Neural progenitor cell (in vitro differentiated cells): ENCODE measurements around the gene PCNX3. TPM values are rescaled to one million over a fixed set of nuclear protein-coding genes. Genes with fewer than 3 reads are reported as not detected.
A peak's percentile ranks its signal among the peaks of the same experiment; 100 is the strongest.

Experiments used
- DNase-seq: peaks from one replicate; pipeline ENCODE4 v3.0.0-alpha.2; 2016; ENCODE audit warnings: low spot score
- H2AFZ ChIP-seq: fragments of 200-600 bp; sonication (generic); replicated peaks from 2 replicates; pipeline ENCODE4 v1.6.1; 2016; ENCODE audit warnings: antibody characterized with exemption
- H3F3A ChIP-seq: fragments of 200-600 bp; sonication (generic); 2 replicates; pipeline ENCODE4 v1.6.1; 2016; ENCODE audit warnings: antibody characterized with exemption, low read depth
- H3K27ac ChIP-seq: fragments of 200-600 bp; sonication (generic); 2 replicates; pipeline ENCODE4 v1.5.1; 2016; ENCODE audit warnings: mild to moderate bottlenecking
- H3K27me3 ChIP-seq: fragments of 200-600 bp; sonication (generic); 2 replicates; pipeline ENCODE4 v1.6.1; 2016; ENCODE audit warnings: mild to moderate bottlenecking, moderate library complexity
- H3K36me3 ChIP-seq: fragments of 200-600 bp; sonication (generic); 2 replicates; pipeline ENCODE4 v1.5.1; 2016
- H3K4me1 ChIP-seq: fragments of 200-600 bp; sonication (generic); 2 replicates; pipeline ENCODE4 v1.6.1; 2016; ENCODE audit warnings: mixed run types
- H3K4me2 ChIP-seq: fragments of 200-600 bp; sonication (generic); 2 replicates; pipeline ENCODE4 v1.6.1; 2016
- H3K4me3 ChIP-seq: fragments of 200-600 bp; sonication (generic); 2 replicates; pipeline ENCODE4 v1.5.1; 2016
- H3K79me2 ChIP-seq: fragments of 200-600 bp; sonication (generic); 2 replicates; pipeline ENCODE4 v1.6.1; 2016; ENCODE audit warnings: low read depth
- H3K9ac ChIP-seq: fragments of 200-600 bp; sonication (generic); 2 replicates; pipeline ENCODE4 v1.6.1; 2016
- H3K9me3 ChIP-seq: fragments of 200-600 bp; sonication (generic); 2 replicates; pipeline ENCODE4 v1.5.1; 2016; ENCODE audit warnings: low read depth
- H4K20me1 ChIP-seq: fragments of 200-600 bp; sonication (generic); 2 replicates; pipeline ENCODE4 v1.6.1; 2016; ENCODE audit warnings: low read depth
- H3K27ac Mint-ChIP-seq: 3 replicates; pipeline ENCODE4 v1.8.0; 2021; ENCODE audit warnings: mixed read lengths
- H3K27me3 Mint-ChIP-seq: 2 replicates; pipeline ENCODE4 v1.8.0; 2022; ENCODE audit warnings: low read depth, mild to moderate bottlenecking, inconsistent platforms, moderate library complexity, mixed read lengths; ENCODE audit not compliant: insufficient read depth
- H3K36me3 Mint-ChIP-seq: 3 replicates; pipeline ENCODE4 v1.8.0; 2021; ENCODE audit warnings: mixed read lengths
- H3K4me1 Mint-ChIP-seq: 3 replicates; pipeline ENCODE4 v1.8.0; 2021; ENCODE audit warnings: mixed read lengths
- H3K4me3 Mint-ChIP-seq: 3 replicates; pipeline ENCODE4 v1.8.0; 2021; ENCODE audit warnings: mild to moderate bottlenecking, moderate library complexity, mixed read lengths
- H3K9me3 Mint-ChIP-seq: 3 replicates; pipeline ENCODE4 v1.8.0; 2020; ENCODE audit warnings: mixed read lengths
- EZH2 ChIP-seq: fragments of 200-600 bp; sonication (generic); IDR thresholded peaks from 2 replicates; pipeline ENCODE4 v1.6.1; 2017; ENCODE audit warnings: antibody characterized with exemption, mild to moderate bottlenecking, moderate library complexity
- EZH2phosphoT487 ChIP-seq: fragments of 200-600 bp; sonication (generic); IDR thresholded peaks from 2 replicates; pipeline ENCODE4 v1.6.1; 2017; ENCODE audit warnings: antibody characterized with exemption
- total RNA-seq: library from RNA; depleted of rRNA; stranded (reverse); fragments of >200 nt; gene quantifications from 2 replicates; pipeline ENCODE4 v1.2.3, GENCODE V29; 2015; ENCODE audit warnings: low replicate concordance
- TF ChIP-seq, protein P1 (sequence below): fragments of 200-600 bp; sonication (generic); IDR thresholded peaks from 2 replicates; pipeline ENCODE4 v1.5.1; 2017; ENCODE audit warnings: antibody characterized with exemption, mild to moderate bottlenecking

Gene PCNX3
- total RNA-seq, 1 donor from 2014 or later = 6.6 TPM

DNA sequence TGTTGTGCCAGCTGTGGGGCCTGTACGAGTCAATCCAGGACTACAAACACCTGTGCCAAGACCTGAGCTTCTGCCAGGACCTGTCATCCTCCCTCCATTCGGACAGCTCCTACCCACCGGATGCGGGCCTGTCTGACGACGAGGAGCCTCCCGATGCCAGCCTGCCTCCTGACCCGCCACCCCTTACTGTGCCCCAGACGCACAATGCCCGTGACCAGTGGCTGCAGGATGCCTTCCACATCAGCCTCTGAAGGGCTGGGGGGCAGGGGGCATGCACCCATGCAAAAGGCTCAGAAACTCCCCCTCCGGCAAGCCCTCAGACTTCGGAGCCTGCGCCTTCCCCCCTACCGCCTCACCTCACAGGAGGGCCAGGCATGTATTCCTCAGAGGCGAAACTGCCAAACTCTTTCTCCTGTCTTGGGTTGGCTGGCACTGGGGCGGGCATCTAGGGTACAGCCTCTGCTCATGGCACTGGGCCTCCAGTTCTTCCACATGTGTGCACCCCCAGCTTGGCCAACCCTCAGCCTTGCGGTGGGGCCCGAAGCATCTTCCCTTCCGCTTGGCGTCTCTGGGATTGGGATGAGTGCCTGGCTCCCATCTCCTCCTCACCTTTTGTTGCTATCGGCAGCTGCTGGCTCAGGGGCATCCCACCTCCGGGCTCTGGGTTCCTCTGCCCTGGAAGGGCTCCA lies 42.0 kb upstream of the PCNX3 start:
- Histone ChIP-seq H3K27me3 (peaks cover 48% of the 10 kb centered on the region), H3K27ac (no peak overlapping the region), H3K9me3 (no peaks in the 10 kb centered on the region), H3K4me2 (peak overlapping the region; percentile 97), H3K4me1 (peaks cover 27% of the 10 kb centered on the region), H3F3A (peaks cover 71% of the 10 kb centered on the region), H4K20me1 (peaks cover 56% of the 10 kb centered on the region), H3K36me3 (no peaks in the 10 kb centered on the region), H2AFZ (no peak overlapping the region), H3K79me2 (peaks cover 31% of the 10 kb centered on the region), H3K9ac (no peak overlapping the region), H3K4me3 (peak overlapping the region; percentile 65)
- DNase-seq = no peak
- peak overlapping the region; percentile 86 for H3K4me3 Mint-ChIP-seq
- no peaks in the 10 kb centered on the region for H3K9me3 Mint-ChIP-seq
- peaks cover 10% of the 10 kb centered on the region for H3K36me3 Mint-ChIP-seq
- TF ChIP-seq EZH2phosphoT487 = no peak
- TF ChIP-seq EZH2 = no peak
- TF ChIP-seq, protein P1, sequence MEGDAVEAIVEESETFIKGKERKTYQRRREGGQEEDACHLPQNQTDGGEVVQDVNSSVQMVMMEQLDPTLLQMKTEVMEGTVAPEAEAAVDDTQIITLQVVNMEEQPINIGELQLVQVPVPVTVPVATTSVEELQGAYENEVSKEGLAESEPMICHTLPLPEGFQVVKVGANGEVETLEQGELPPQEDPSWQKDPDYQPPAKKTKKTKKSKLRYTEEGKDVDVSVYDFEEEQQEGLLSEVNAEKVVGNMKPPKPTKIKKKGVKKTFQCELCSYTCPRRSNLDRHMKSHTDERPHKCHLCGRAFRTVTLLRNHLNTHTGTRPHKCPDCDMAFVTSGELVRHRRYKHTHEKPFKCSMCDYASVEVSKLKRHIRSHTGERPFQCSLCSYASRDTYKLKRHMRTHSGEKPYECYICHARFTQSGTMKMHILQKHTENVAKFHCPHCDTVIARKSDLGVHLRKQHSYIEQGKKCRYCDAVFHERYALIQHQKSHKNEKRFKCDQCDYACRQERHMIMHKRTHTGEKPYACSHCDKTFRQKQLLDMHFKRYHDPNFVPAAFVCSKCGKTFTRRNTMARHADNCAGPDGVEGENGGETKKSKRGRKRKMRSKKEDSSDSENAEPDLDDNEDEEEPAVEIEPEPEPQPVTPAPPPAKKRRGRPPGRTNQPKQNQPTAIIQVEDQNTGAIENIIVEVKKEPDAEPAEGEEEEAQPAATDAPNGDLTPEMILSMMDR = no peak
- H3K4me1 Mint-ChIP-seq = peaks cover 59% of the 10 kb centered on the region
- peaks cover 27% of the 10 kb centered on the region for H3K27me3 Mint-ChIP-seq
- no peak overlapping the region for H3K27ac Mint-ChIP-seq

- peaks cover 52% of the 10 kb centered on the region for H3K4me1 Mint-ChIP-seq
- H2AFZ ChIP-seq = no peak overlapping the region
- no peaks in the 10 kb centered on the region for H3K9me3 Mint-ChIP-seq
- peaks cover 10% of the 10 kb centered on the region for H3K36me3 Mint-ChIP-seq
- peaks cover 56% of the 10 kb centered on the region for H4K20me1 ChIP-seq
- H3K9ac ChIP-seq = no peak overlapping the region
- no peaks in the 10 kb centered on the region for H3K36me3 ChIP-seq
- H3K27ac ChIP-seq = no peak overlapping the region
- no peak for TF ChIP-seq EZH2
- TF ChIP-seq, protein P1 = peak; percentile 78
- TF ChIP-seq EZH2phosphoT487 = peak; percentile 48
- H3K79me2 ChIP-seq = peaks cover 24% of the 10 kb centered on the region
- peaks cover 22% of the 10 kb centered on the region for H3K4me1 ChIP-seq
- H3K27me3 ChIP-seq = peaks cover 53% of the 10 kb centered on the region
- peak overlapping the region; percentile 86 for H3K4me3 Mint-ChIP-seq
- peaks cover 27% of the 10 kb centered on the region for H3K27me3 Mint-ChIP-seq
- peaks cover 63% of the 10 kb centered on the region for H3F3A ChIP-seq
- peak; percentile 94 for DNase-seq
- H3K4me3 ChIP-seq = peak overlapping the region; percentile 48
- H3K9me3 ChIP-seq = no peaks in the 10 kb centered on the region
- peak overlapping the region; percentile 97 for H3K4me2 ChIP-seq
- no peak overlapping the region for H3K27ac Mint-ChIP-seq
Observed at GRCh38 chr11:65574109-65574810, 41.3 kb upstream of the PCNX3 start.

DNA sequence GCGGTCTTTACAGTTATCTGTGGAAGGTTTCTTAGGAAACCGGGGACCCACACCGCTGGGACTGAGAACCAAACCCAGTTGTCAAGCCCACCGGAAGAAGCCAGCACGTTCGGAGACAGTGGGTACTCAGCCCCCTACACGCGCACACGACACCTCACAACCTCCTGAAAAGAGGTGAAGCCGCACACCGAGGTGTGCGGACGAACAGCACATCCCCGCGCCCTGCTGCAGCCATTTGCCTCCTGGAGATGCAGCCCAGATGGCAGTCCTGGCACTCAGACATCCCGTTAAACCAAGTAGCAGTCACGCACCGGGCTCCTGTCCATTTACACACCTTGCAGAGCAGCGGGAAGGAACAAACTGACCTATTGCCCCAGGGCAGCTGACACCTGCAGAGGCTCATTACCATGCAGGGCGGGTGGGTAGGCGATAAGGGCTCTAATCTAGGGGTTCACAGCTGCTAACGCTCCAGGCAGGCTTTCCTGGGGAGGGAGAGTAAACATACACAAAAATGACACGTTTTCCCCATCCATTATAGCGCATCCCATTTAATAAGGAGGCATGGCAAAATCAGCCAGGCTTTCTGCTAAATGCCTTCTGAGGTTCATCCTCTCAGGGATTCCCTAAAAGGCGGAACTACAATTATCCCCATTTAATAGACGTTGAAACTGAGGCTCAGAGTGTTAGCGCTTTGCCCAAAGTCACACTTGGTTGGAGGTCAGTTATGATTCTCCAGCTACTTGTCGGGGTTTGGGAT lies 40.6 kb upstream of the PCNX3 start:
- Histone ChIP-seq H3K9ac (no peak overlapping the region), H3K27me3 (peaks cover 53% of the 10 kb centered on the region), H3K36me3 (no peaks in the 10 kb centered on the region), H3K79me2 (peaks cover 23% of the 10 kb centered on the region), H3K4me2 (peak overlapping the region; percentile 83), H3K27ac (no peak overlapping the region), H3K4me1 (peaks cover 21% of the 10 kb centered on the region), H3K9me3 (no peaks in the 10 kb centered on the region), H4K20me1 (peaks cover 56% of the 10 kb centered on the region), H2AFZ (no peak overlapping the region), H3F3A (peaks cover 56% of the 10 kb centered on the region), H3K4me3 (peak overlapping the region; percentile 50)
- H3K36me3 Mint-ChIP-seq = peaks cover 10% of the 10 kb centered on the region
- peaks cover 26% of the 10 kb centered on the region for H3K27me3 Mint-ChIP-seq
- H3K9me3 Mint-ChIP-seq = no peaks in the 10 kb centered on the region
- peak overlapping the region; percentile 83 for H3K27ac Mint-ChIP-seq
- peaks cover 50% of the 10 kb centered on the region for H3K4me1 Mint-ChIP-seq
- TF ChIP-seq, protein P1 = no peak
- TF ChIP-seq EZH2 (peak; percentile 92), EZH2phosphoT487 (peak; percentile 90)
- no peak for DNase-seq
- peak overlapping the region; percentile 79 for H3K4me3 Mint-ChIP-seq
